GM23338 (cell line): ENCODE measurements around the gene HIPK1. TPM values are rescaled to one million over a fixed set of nuclear protein-coding genes. Genes with fewer than 3 reads are reported as not detected.

Source experiments
- ATAC-seq: fragments of 200-7000 bp; cut with Tn5 transposase; 3 replicates; pipeline ENCODE4 v1.9.1; 2020
- DNase-seq: peaks from one replicate; pipeline ENCODE4 v3.0.0-alpha.2; 2015; ENCODE audit warnings: low spot score
- H2AFZ ChIP-seq: fragments of 200-600 bp; sonication (generic); 2 replicates; pipeline ENCODE4 v1.8.0; 2016; ENCODE audit warnings: antibody characterized with exemption, mild to moderate bottlenecking, moderate library complexity
- H3F3A ChIP-seq: fragments of 200-600 bp; sonication (generic); replicated peaks from 2 replicates; pipeline ENCODE4 v1.8.0; 2017; ENCODE audit warnings: antibody characterized with exemption, mixed run types, low read depth
- H3K27ac ChIP-seq: fragments of 200-600 bp; sonication (generic); 2 replicates; pipeline ENCODE4 v1.6.1; 2016; ENCODE audit warnings: low read depth
- H3K27me3 ChIP-seq: fragments of 200-600 bp; sonication (generic); 2 replicates; pipeline ENCODE4 v1.8.0; 2016; ENCODE audit warnings: mild to moderate bottlenecking, mixed run types, moderate library complexity; ENCODE audit not compliant: insufficient read depth
- H3K36me3 ChIP-seq: fragments of 200-600 bp; sonication (generic); 2 replicates; pipeline ENCODE4 v1.8.0; 2016; ENCODE audit warnings: mild to moderate bottlenecking; ENCODE audit not compliant: insufficient read depth
- H3K4me1 ChIP-seq: fragments of 200-600 bp; sonication (generic); 2 replicates; pipeline ENCODE4 v1.8.0; 2016; ENCODE audit warnings: mild to moderate bottlenecking, moderate library complexity; ENCODE audit not compliant: insufficient read depth
- H3K4me2 ChIP-seq: fragments of 200-600 bp; sonication (generic); 2 replicates; pipeline ENCODE4 v1.7.1; 2017; ENCODE audit warnings: mixed run types
- H3K4me3 ChIP-seq: fragments of 200-600 bp; sonication (generic); 2 replicates; pipeline ENCODE4 v1.6.1; 2016; ENCODE audit warnings: mixed run types
- H3K79me2 ChIP-seq: fragments of 200-600 bp; sonication (generic); replicated peaks from 2 replicates; pipeline ENCODE4 v1.8.0; 2017; ENCODE audit warnings: mild to moderate bottlenecking; ENCODE audit not compliant: insufficient read depth
- H3K9me2 ChIP-seq: fragments of 200-600 bp; sonication (generic); 2 replicates; pipeline ENCODE4 v1.8.0; 2017; ENCODE audit not compliant: insufficient read depth
- H4K20me1 ChIP-seq: fragments of 200-600 bp; sonication (generic); replicated peaks from 2 replicates; pipeline ENCODE4 v1.8.0; 2017; ENCODE audit warnings: mild to moderate bottlenecking; ENCODE audit not compliant: insufficient read depth
- H3K27ac Mint-ChIP-seq: 2 replicates; pipeline ENCODE4 v1.8.0; 2020; ENCODE audit warnings: inconsistent platforms, mild to moderate bottlenecking, moderate library complexity, mixed read lengths
- H3K27me3 Mint-ChIP-seq: 3 replicates; pipeline ENCODE4 v1.8.0; 2022; ENCODE audit warnings: low read depth, mild to moderate bottlenecking, moderate library complexity, mixed read lengths, inconsistent platforms; ENCODE audit not compliant: insufficient read depth, poor library complexity
- H3K36me3 Mint-ChIP-seq: 3 replicates; pipeline ENCODE4 v1.8.0; 2021; ENCODE audit warnings: low read depth, mild to moderate bottlenecking, inconsistent platforms, moderate library complexity, mixed read lengths
- H3K4me1 Mint-ChIP-seq: 3 replicates; pipeline ENCODE4 v1.8.0; 2020; ENCODE audit warnings: mild to moderate bottlenecking, inconsistent platforms, mixed read lengths
- H3K4me3 Mint-ChIP-seq: 3 replicates; pipeline ENCODE4 v1.8.0; 2021; ENCODE audit warnings: moderate library complexity, mild to moderate bottlenecking, inconsistent platforms, mixed read lengths
- H3K9me3 Mint-ChIP-seq: 3 replicates; pipeline ENCODE4 v1.8.0; 2020; ENCODE audit warnings: moderate library complexity, mild to moderate bottlenecking, inconsistent platforms, mixed read lengths
- CREB1 ChIP-seq: fragments of 250-450 bp; sonication (Bioruptor Pico); IDR thresholded peaks from 2 replicates; pipeline ENCODE4 v1.5.0; 2020; ENCODE audit warnings: low read depth, mild to moderate bottlenecking, moderate library complexity
- CTCF ChIP-seq, 2 experiments: fragments of 200-600 bp in 1 of 2; sonication (generic) in 1 of 2; conservative IDR thresholded peaks; 2 replicates each; pipeline versions ENCODE4 v1.5.1 to v1.6.1; 2016 to 2017; ENCODE audit warnings: antibody characterized with exemption in 2 of 2, low read depth in 2 of 2, mild to moderate bottlenecking in 2 of 2, moderate library complexity in 1 of 2
- ETS1 ChIP-seq: IDR thresholded peaks from 2 replicates; pipeline ENCODE4 v1.6.1; 2016; ENCODE audit warnings: antibody characterized with exemption
- EZH2 ChIP-seq: fragments of 200-600 bp; sonication (generic); IDR thresholded peaks from one replicate; pipeline ENCODE4 v1.8.0; 2017; ENCODE audit warnings: antibody characterized with exemption, mild to moderate bottlenecking, low read depth; ENCODE audit not compliant: unreplicated experiment
- EZH2phosphoT487 ChIP-seq: fragments of 200-600 bp; sonication (generic); IDR thresholded peaks from one replicate; pipeline ENCODE4 v1.8.1; 2018; ENCODE audit warnings: antibody characterized with exemption; ENCODE audit not compliant: unreplicated experiment
- JUNB ChIP-seq: IDR thresholded peaks from one replicate; pipeline ENCODE4 v1.6.1; 2016; ENCODE audit warnings: antibody characterized with exemption; ENCODE audit not compliant: unreplicated experiment
- NANOG ChIP-seq: IDR thresholded peaks from 2 replicates; pipeline ENCODE4 v1.6.1; 2016; ENCODE audit warnings: antibody characterized with exemption, borderline replicate concordance
- POLR2AphosphoS5 ChIP-seq: IDR thresholded peaks from 2 replicates; pipeline ENCODE4 v1.6.1; 2016; ENCODE audit warnings: antibody characterized with exemption, low read depth
- REST ChIP-seq: IDR thresholded peaks from one replicate; pipeline ENCODE4 v1.6.1; 2018; ENCODE audit warnings: antibody characterized with exemption; ENCODE audit not compliant: unreplicated experiment
- STAT1 ChIP-seq: IDR thresholded peaks from one replicate; pipeline ENCODE4 v1.6.1; 2016; ENCODE audit warnings: antibody characterized with exemption; ENCODE audit not compliant: unreplicated experiment
- ZNF114 ChIP-seq: fragments of 250-450 bp; sonication (Bioruptor Pico); IDR thresholded peaks from 2 replicates; pipeline ENCODE4 v1.5.0; 2020; ENCODE audit warnings: mild to moderate bottlenecking, moderate library complexity
- ZNF331 ChIP-seq: fragments of 250-450 bp; sonication (Bioruptor Pico); IDR thresholded peaks from 2 replicates; pipeline ENCODE4 v1.5.0; 2020; ENCODE audit warnings: low read depth, mild to moderate bottlenecking, moderate library complexity
- ZNF462 ChIP-seq: fragments of 250-450 bp; sonication (Bioruptor Pico); IDR thresholded peaks from 2 replicates; pipeline ENCODE4 v1.5.0; 2020; ENCODE audit warnings: mild to moderate bottlenecking, moderate library complexity
- polyA plus RNA-seq: library from polyadenylated mRNA; unstranded; fragments of >200 nt; fragmentation: Nextera tagmentation; extraction: Ambion mirVana; gene quantifications from 2 replicates; pipeline ENCODE4 v1.2.1, GENCODE V29; 2016
- total RNA-seq: library from RNA; depleted of rRNA; stranded (reverse); fragments of >200 nt; shearing (Covaris generic); gene quantifications from 2 replicates; pipeline ENCODE4 v1.2.3, GENCODE V29; 2014

HIPK1 gene
- total and polyA plus RNA-seq, 2 experiments from 2014 or later = 14.3 to 47.5 TPM

GRCh38 chr1:114003431-114003830 is 74.3 kb downstream of the HIPK1 start:
- H3K4me1 ChIP-seq = peaks cover 38% of the 10 kb centered on the region

More at GRCh38 chr1:114003431-114003830, 74.3 kb downstream of the HIPK1 start:
- Mint-ChIP-seq H3K9me3 (peaks cover 14% of the 10 kb centered on the region), H3K4me1 (peaks cover 45% of the 10 kb centered on the region), H3K4me3 (no peak overlapping the region), H3K36me3 (peaks cover 20% of the 10 kb centered on the region), H3K27ac (no peak overlapping the region), H3K27me3 (peaks cover 22% of the 10 kb centered on the region)
- Histone ChIP-seq H3K27me3 (peaks cover 3% of the 10 kb centered on the region; the same call in 1 of the 2 replicates), H3K27ac (no peak overlapping the region), H3K36me3 (no peaks in the 10 kb centered on the region), H4K20me1 (no peaks in the 10 kb centered on the region), H3K4me2 (peak overlapping the region; percentile 45; the same call in 1 of the 2 replicates), H3K79me2 (no peaks in the 10 kb centered on the region), H3F3A (peaks cover 16% of the 10 kb centered on the region), H2AFZ (no peak overlapping the region; the same call in 1 of the 2 replicates), H3K9me2 (peaks cover 14% of the 10 kb centered on the region; the same call in 1 of the 2 replicates), H3K4me3 (no peak overlapping the region)
- no peak for TF ChIP-seq EZH2phosphoT487
- TF ChIP-seq CREB1 = no peak
- no peak for TF ChIP-seq EZH2
- TF ChIP-seq JUNB = no peak
- TF ChIP-seq CTCF (conservative IDR thresholded peaks at IDR 0.05; ENCODE audit: low read depth in 2 of 2) = no peak
- TF ChIP-seq ZNF462 (CRISPR knock-in tag) = no peak
- no peak for TF ChIP-seq POLR2AphosphoS5
- no peak for TF ChIP-seq ETS1
- TF ChIP-seq NANOG = no peak
- TF ChIP-seq ZNF331 = no peak
- no peak for TF ChIP-seq ZNF114
- no peak for TF ChIP-seq STAT1
- no peak for TF ChIP-seq REST
- DNase-seq (no peak), ATAC-seq (no peak)
